Vagina (tissue), 2 donors: ENCODE results near the gene SAP30L.

Experiments
- POLR2A ChIP-seq, 2 donors: fragments of 450-650 bp; IDR thresholded peaks; one replicate each; pipeline ENCODE4 v1.6.1; 2017; ENCODE audit warnings: antibody characterized with exemption in 2 of 2, mild to moderate bottlenecking in 2 of 2, moderate library complexity in 2 of 2
- POLR2AphosphoS5 ChIP-seq, 2 donors: sonication (generic); formaldehyde crosslinking; IDR thresholded peaks; one replicate each; pipeline ENCODE4 v1.9.0; 2017; ENCODE audit warnings: antibody characterized with exemption in 2 of 2, mild to moderate bottlenecking in 2 of 2, low read depth in 1 of 2; ENCODE audit not compliant: insufficient read depth in 1 of 2

- no peak for TF ChIP-seq POLR2AphosphoS5 (IDR thresholded peaks at IDR 0.05; ENCODE audit: insufficient read depth in 1 of 2, low read depth in 1 of 2)
- no peak for TF ChIP-seq POLR2A (IDR thresholded peaks at IDR 0.05)
Observed at GRCh38 chr5:154484393-154485095, 38.7 kb downstream of the SAP30L start.
